ENCODE data around the gene LMX1A.

- TF ChIP-seq YY1 (IDR thresholded peaks at IDR 0.05; ENCODE audit: insufficient read depth, insufficient read length) (no peak), SUZ12 (IDR thresholded peaks at IDR 0.05; ENCODE audit: extremely low read depth, insufficient read depth, insufficient read length) (no peak), ZNF274 (IDR thresholded peaks at IDR 0.05; ENCODE audit: low read depth, low read length) (no peak)
Measured at GRCh38 chr1:165376811-165377311, 20.3 kb upstream of the LMX1A start.
